B cell (primary cell): Measurements from ENCODE around the gene CD96. TPM values are rescaled to one million over a fixed set of nuclear protein-coding genes. Genes with fewer than 3 reads are reported as not detected.

Experiments
- ATAC-seq: fragments of 200-7000 bp; cut with Tn5 transposase; one replicate; pipeline ENCODE4 v1.10.0; 2021; ENCODE audit warnings: low read depth, mild to moderate bottlenecking, moderate number of reproducible peaks, moderate library complexity
- CTCF ChIA-PET: fragments of 350-600 bp; sonication (Branson Sonifier 250); formaldehyde crosslinking; loops from one replicate; lab custom pipeline; 2021; ENCODE audit warnings: antibody characterized with exemption, inconsistent platforms; lab: Charles Lee
- POLR2A ChIA-PET: fragments of 350-600 bp; sonication (Branson Sonifier 250); formaldehyde crosslinking; loops from one replicate; lab custom pipeline; 2021; ENCODE audit warnings: antibody characterized with exemption; lab: Charles Lee
- DNase-seq: peaks from one replicate; pipeline ENCODE4 v3.0.0; 2013
- H2AFZ ChIP-seq: 2 replicates; pipeline ENCODE4 v1.6.1; 2012; ENCODE audit warnings: mild to moderate bottlenecking, low read depth, low read length; ENCODE audit not compliant: insufficient read depth, poor library complexity, severe bottlenecking
- H3K27ac ChIP-seq, 2 donors: 1 replicate in 1 of 2; 2 replicates in 1 of 2; pipeline ENCODE4 v1.5.1; 2012 to 2013; ENCODE audit warnings: low read length in 2 of 2, mild to moderate bottlenecking in 2 of 2, moderate library complexity in 1 of 2
- H3K27me3 ChIP-seq, 4 experiments: fragments of 200-600 bp in 1 of 4; sonication (generic) in 1 of 4; replicated peaks in 1 of 4; 1 replicate in 2 of 4; 2 replicates in 2 of 4; pipeline versions ENCODE4 v1.6.1 to v1.7.0; 2013 to 2016; ENCODE audit warnings: low read length in 3 of 4, mild to moderate bottlenecking in 2 of 4, mixed read lengths in 1 of 4, moderate library complexity in 1 of 4; ENCODE audit not compliant: insufficient read depth in 4 of 4, control insufficient read depth in 3 of 4; ENCODE audit errors: control extremely low read depth in 1 of 4
- H3K36me3 ChIP-seq, 2 experiments: replicated peaks in 1 of 2; 1 replicate in 1 of 2; 2 replicates in 1 of 2; pipeline versions ENCODE4 v1.6.1 to v1.7.1; 2013; ENCODE audit warnings: low read length in 1 of 2; ENCODE audit not compliant: insufficient read depth in 2 of 2, control insufficient read depth in 1 of 2; ENCODE audit errors: control extremely low read depth in 1 of 2, extremely low read depth in 1 of 2
- H3K4me1 ChIP-seq, 2 donors: fragments of 200-600 bp in 1 of 2; sonication (generic) in 1 of 2; 1 replicate in 1 of 2; 2 replicates in 1 of 2; pipeline versions ENCODE4 v1.5.1 to v1.6.1; 2013 to 2017; ENCODE audit warnings: low read length in 2 of 2; ENCODE audit not compliant: control insufficient read depth in 2 of 2, insufficient read depth in 2 of 2
- H3K4me2 ChIP-seq: replicated peaks from 2 replicates; pipeline ENCODE3; 2012; ENCODE audit warnings: mild to moderate bottlenecking, low read depth, low read length; ENCODE audit not compliant: poor library complexity, severe bottlenecking
- H3K4me3 ChIP-seq, 5 experiments: fragments of 200-600 bp in 1 of 5; sonication (generic) in 1 of 5; 1 replicate in 3 of 5; 2 replicates in 2 of 5; pipeline versions ENCODE4 v1.5.1 to v1.7.0; 2011 to 2016; ENCODE audit warnings: low read length in 4 of 5, mild to moderate bottlenecking in 4 of 5, low read depth in 2 of 5, control low read depth in 1 of 5, moderate library complexity in 1 of 5; ENCODE audit not compliant: insufficient read depth in 1 of 5; ENCODE audit errors: control extremely low read depth in 1 of 5, extremely low read depth in 1 of 5
- H3K79me2 ChIP-seq: fragments of 200-600 bp; sonication (generic); one replicate; pipeline ENCODE4 v1.6.0; 2016; ENCODE audit warnings: low read length; ENCODE audit not compliant: control insufficient read depth, insufficient read depth
- H3K9ac ChIP-seq: fragments of 200-600 bp; sonication (generic); 2 replicates; pipeline ENCODE4 v1.6.1; 2017; ENCODE audit warnings: mild to moderate bottlenecking, low read length, moderate library complexity
- H3K9me3 ChIP-seq, 3 donors: one replicate each; pipeline versions ENCODE4 v1.6.1 to v1.7.1; 2013; ENCODE audit warnings: low read length in 2 of 3; ENCODE audit not compliant: control insufficient read depth in 2 of 3, insufficient read depth in 1 of 3; ENCODE audit errors: control extremely low read depth in 1 of 3
- H4K20me1 ChIP-seq: 2 replicates; pipeline ENCODE4 v1.6.0; 2012; ENCODE audit warnings: mild to moderate bottlenecking, low read length; ENCODE audit not compliant: insufficient read depth, control insufficient read depth, poor library complexity, severe bottlenecking
- H3K27ac Mint-ChIP-seq: one replicate; pipeline ENCODE4 v1.8.0; 2021; ENCODE audit warnings: mixed read lengths
- H3K27me3 Mint-ChIP-seq: one replicate; pipeline ENCODE4 v1.8.0; 2021; ENCODE audit warnings: mixed read lengths
- H3K4me1 Mint-ChIP-seq: one replicate; pipeline ENCODE4 v1.8.0; 2021; ENCODE audit warnings: mixed read lengths
- H3K4me3 Mint-ChIP-seq: one replicate; pipeline ENCODE4 v1.8.0; 2021; ENCODE audit warnings: mixed read lengths
- H3K9me3 Mint-ChIP-seq: one replicate; pipeline ENCODE4 v1.8.0; 2022; ENCODE audit warnings: mixed read lengths; ENCODE audit not compliant: insufficient read depth
- EZH2 ChIP-seq: IDR thresholded peaks from 2 replicates; pipeline ENCODE4 v1.6.1; 2012; ENCODE audit warnings: borderline replicate concordance, low read depth, mild to moderate bottlenecking, moderate library complexity, low read length; ENCODE audit not compliant: insufficient read depth, poor library complexity, severe bottlenecking
- WGBS: methylation state at CpG from one replicate; pipeline ENCODE4 v1.1.5; 2013; ENCODE audit warnings: missing lambda C conversion rate; ENCODE audit not compliant: insufficient coverage; 5-methylcytosine and 5-hydroxymethylcytosine counted together
- intact Hi-C: fragments of 100-400 bp; cut with micrococcal nuclease; formaldehyde crosslinking; loops from one replicate; pipeline ENCODE4 v1.10.0; 2022
- polyA plus RNA-seq: library from polyadenylated mRNA; depleted of rRNA; stranded (reverse); fragments of >200 nt; gene quantifications from 2 replicates; pipeline ENCODE4 v1.2.3, GENCODE V29; 2012
- total RNA-seq, 2 donors: library from RNA; stranded (reverse); fragments of 120-200 nt in 1 of 2; gene quantifications; 1 replicate in 1 of 2; 2 replicates in 1 of 2; pipeline versions ENCODE4 v1.2.3 to v1.2.4, GENCODE V29; 2013 to 2022
- TF ChIP-seq, protein P1 (sequence below): fragments of 200-600 bp; IDR thresholded peaks from one replicate; pipeline ENCODE4 v1.8.0; 2022; ENCODE audit warnings: antibody characterized with exemption, mild to moderate bottlenecking

The CD96 gene
- total and polyA plus RNA-seq, 2 donors (not counting 1 experiment from before 2014, with no cell fraction given) = 21.4 to 56.2 TPM

DNA sequence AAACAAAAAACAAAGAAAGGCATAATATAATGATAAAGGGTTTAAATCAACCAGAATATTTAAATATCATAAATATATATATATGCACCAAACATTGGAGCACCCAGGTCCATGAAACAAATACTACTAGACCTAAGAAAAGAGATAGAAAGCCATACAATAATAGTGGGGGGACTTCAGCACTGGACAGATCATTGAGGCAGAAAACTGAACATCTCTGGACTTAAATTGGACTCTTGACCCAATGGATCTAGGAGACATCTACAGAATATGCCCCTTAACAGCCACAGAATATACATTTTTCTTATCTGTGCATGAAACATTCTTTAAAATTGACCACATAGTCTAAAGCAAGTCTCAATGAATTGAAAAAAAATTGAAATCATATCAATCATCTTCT is 48.7 kb upstream of the CD96 start:
- Mint-ChIP-seq H3K9me3 (peaks cover 2% of the 10 kb centered on the region), H3K4me1 (no peaks in the 10 kb centered on the region), H3K27ac (no peak overlapping the region), H3K4me3 (no peak overlapping the region), H3K27me3 (peaks cover 4% of the 10 kb centered on the region)
- no peak for ATAC-seq
- TF ChIP-seq, protein P1, sequence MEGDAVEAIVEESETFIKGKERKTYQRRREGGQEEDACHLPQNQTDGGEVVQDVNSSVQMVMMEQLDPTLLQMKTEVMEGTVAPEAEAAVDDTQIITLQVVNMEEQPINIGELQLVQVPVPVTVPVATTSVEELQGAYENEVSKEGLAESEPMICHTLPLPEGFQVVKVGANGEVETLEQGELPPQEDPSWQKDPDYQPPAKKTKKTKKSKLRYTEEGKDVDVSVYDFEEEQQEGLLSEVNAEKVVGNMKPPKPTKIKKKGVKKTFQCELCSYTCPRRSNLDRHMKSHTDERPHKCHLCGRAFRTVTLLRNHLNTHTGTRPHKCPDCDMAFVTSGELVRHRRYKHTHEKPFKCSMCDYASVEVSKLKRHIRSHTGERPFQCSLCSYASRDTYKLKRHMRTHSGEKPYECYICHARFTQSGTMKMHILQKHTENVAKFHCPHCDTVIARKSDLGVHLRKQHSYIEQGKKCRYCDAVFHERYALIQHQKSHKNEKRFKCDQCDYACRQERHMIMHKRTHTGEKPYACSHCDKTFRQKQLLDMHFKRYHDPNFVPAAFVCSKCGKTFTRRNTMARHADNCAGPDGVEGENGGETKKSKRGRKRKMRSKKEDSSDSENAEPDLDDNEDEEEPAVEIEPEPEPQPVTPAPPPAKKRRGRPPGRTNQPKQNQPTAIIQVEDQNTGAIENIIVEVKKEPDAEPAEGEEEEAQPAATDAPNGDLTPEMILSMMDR = no peak
- no peak for TF ChIP-seq EZH2
- Histone ChIP-seq H4K20me1 (no peaks in the 10 kb centered on the region), H3K9me3 (peaks cover 0 to 2% (median 0%) of the 10 kb centered on the region in 3 donors), H3K4me1 (no peaks in the 10 kb centered on the region), H3K4me3 (no peak overlapping the region), H3K27me3 (no peaks in the 10 kb centered on the region), H3K79me2 (no peaks in the 10 kb centered on the region), H2AFZ (no peak overlapping the region), H3K36me3 (no peaks in the 10 kb centered on the region), H3K9ac (no peak overlapping the region), H3K4me2 (no peak overlapping the region), H3K27ac (no peak overlapping the region)
- CTCF ChIA-PET = no interaction called here
- DNase-seq = no peak
- intact Hi-C loops = no loop called here
- POLR2A ChIA-PET = no interaction called here

DNA sequence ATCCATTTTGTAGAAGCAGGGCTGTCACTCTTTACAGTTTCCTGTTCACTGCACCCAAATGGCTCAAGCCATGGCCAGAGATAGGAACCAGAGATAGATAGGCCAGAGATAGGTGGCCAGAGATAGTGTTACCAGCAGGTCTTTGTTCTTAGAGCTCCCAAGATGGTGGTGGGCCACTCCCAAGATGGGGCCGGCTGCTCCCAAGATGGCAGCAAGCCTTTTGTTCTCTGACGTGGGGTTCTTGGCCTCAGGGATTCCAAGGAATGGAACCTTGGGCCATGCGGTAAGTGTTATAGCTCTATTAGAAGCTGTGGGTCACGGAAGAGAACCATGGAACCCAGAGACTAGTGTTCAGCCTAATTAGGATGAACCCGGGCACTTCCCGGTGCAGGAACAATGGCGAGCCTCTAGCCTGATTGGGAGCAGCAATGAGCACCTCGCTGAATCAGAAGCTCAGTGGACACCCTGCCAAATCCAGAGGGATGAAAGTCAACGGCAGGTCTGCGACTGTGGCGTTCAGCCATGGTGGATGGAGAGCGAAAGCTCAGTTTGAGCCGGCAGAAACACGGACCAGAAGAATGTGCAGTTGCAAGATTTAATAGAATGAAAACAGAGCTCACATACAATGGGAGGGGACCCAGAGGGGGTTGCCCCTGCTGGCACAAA is 45.0 kb upstream of the CD96 start:
- DNase-seq (no peak), ATAC-seq (no peak)
- H3K27ac ChIP-seq = no peak overlapping the region
- no peak for TF ChIP-seq EZH2
- TF ChIP-seq, protein P1 = no peak
- Mint-ChIP-seq H3K27ac (no peak overlapping the region), H3K4me1 (no peaks in the 10 kb centered on the region), H3K9me3 (peaks cover 6% of the 10 kb centered on the region), H3K27me3 (no peaks in the 10 kb centered on the region), H3K4me3 (no peak overlapping the region)
- H3K4me2 ChIP-seq = no peak overlapping the region
- no peaks in the 10 kb centered on the region for H3K36me3 ChIP-seq
- no peak overlapping the region for H3K4me3 ChIP-seq
- no peaks in the 10 kb centered on the region for H3K79me2 ChIP-seq
- H4K20me1 ChIP-seq = no peaks in the 10 kb centered on the region
- no peak overlapping the region for H2AFZ ChIP-seq
- no peak overlapping the region for H3K9ac ChIP-seq
- WGBS = 97% methylated on average over 13 of the region's 14 CpGs
- H3K27me3 ChIP-seq = no peaks in the 10 kb centered on the region
- CTCF ChIA-PET = no interaction called here
- intact Hi-C loops = no loop called here
- no peaks in the 10 kb centered on the region for H3K9me3 ChIP-seq
- H3K4me1 ChIP-seq = no peaks in the 10 kb centered on the region
- POLR2A ChIA-PET = no interaction called here
